Left ventricle myocardium inferior (tissue), 1 donor: ENCODE results near the gene GNPTAB. TPM values are rescaled to one million over a fixed set of nuclear protein-coding genes. Genes with fewer than 3 reads are reported as not detected.

Source experiments
- DNase-seq: peaks from one replicate; pipeline ENCODE4 v3.0.0-alpha.2; 2020
- H3K27ac ChIP-seq: fragments of 200-600 bp; replicated peaks from 2 replicates; pipeline ENCODE4 v1.8.0; 2021
- H3K27me3 ChIP-seq: fragments of 200-600 bp; 2 replicates; pipeline ENCODE4 v1.8.0; 2021; ENCODE audit warnings: low read depth
- H3K36me3 ChIP-seq: fragments of 200-600 bp; 2 replicates; pipeline ENCODE4 v1.8.0; 2021
- H3K4me1 ChIP-seq: fragments of 200-600 bp; 2 replicates; pipeline ENCODE4 v1.8.0; 2021
- H3K4me3 ChIP-seq: fragments of 200-600 bp; 2 replicates; pipeline ENCODE4 v1.8.0; 2021; ENCODE audit warnings: mild to moderate bottlenecking, moderate library complexity
- H3K9me3 ChIP-seq: fragments of 200-600 bp; replicated peaks from 2 replicates; pipeline ENCODE4 v1.8.0; 2021
- intact Hi-C: fragments of 100-400 bp; cut with micrococcal nuclease; formaldehyde crosslinking; loops from one replicate; pipeline ENCODE4 v1.11.0; 2022
- total RNA-seq: library from RNA; stranded (reverse); fragmentation: NEBNext Ultra II Directional; extraction: Animal tissue kit (Norgen Biotek cat#: 25700); gene quantifications from one replicate; pipeline ENCODE4 v1.2.1, GENCODE V29; 2021
- TF ChIP-seq, protein P1 (sequence below): fragments of 200-600 bp; IDR thresholded peaks from 2 replicates; pipeline ENCODE4 v1.8.0; 2021; ENCODE audit warnings: antibody characterized with exemption, mild to moderate bottlenecking, borderline replicate concordance
- donor health status: DM: no; HTN: yes; CAD: no; lungs with severe emphysema.

Gene GNPTAB
- total RNA-seq, 1 donor from 2014 or later: 55.2 TPM

DNA sequence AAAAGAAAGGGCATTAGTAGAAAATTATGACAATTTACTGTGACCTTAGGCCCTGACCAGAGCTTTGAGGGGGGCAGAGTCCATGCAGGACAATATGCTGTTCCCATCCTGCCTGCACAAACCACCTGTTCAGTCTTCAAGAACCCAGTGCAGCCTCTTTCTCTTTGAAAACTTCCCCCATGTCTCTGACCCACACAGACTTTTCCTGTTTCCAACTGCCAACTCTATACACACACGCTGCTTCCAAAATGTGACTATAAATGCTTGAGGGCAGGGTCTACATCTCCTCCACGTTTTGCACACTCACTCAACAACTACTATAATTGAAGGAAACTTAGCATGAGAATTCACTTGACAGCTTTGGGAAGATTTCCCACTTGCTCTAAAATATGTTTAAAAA is 54.9 kb downstream of the GNPTAB start:
- H3K27me3 ChIP-seq: no peaks in the 10 kb centered on the region
- TF ChIP-seq, protein P1, sequence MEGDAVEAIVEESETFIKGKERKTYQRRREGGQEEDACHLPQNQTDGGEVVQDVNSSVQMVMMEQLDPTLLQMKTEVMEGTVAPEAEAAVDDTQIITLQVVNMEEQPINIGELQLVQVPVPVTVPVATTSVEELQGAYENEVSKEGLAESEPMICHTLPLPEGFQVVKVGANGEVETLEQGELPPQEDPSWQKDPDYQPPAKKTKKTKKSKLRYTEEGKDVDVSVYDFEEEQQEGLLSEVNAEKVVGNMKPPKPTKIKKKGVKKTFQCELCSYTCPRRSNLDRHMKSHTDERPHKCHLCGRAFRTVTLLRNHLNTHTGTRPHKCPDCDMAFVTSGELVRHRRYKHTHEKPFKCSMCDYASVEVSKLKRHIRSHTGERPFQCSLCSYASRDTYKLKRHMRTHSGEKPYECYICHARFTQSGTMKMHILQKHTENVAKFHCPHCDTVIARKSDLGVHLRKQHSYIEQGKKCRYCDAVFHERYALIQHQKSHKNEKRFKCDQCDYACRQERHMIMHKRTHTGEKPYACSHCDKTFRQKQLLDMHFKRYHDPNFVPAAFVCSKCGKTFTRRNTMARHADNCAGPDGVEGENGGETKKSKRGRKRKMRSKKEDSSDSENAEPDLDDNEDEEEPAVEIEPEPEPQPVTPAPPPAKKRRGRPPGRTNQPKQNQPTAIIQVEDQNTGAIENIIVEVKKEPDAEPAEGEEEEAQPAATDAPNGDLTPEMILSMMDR: no peak
- intact Hi-C loops: no loop called here
- H3K9me3 ChIP-seq: no peaks in the 10 kb centered on the region
- peaks cover 15% of the 10 kb centered on the region for H3K4me1 ChIP-seq
- no peak overlapping the region for H3K27ac ChIP-seq
- no peak overlapping the region for H3K4me3 ChIP-seq
- DNase-seq: no peak
- peaks cover 10% of the 10 kb centered on the region for H3K36me3 ChIP-seq

DNA sequence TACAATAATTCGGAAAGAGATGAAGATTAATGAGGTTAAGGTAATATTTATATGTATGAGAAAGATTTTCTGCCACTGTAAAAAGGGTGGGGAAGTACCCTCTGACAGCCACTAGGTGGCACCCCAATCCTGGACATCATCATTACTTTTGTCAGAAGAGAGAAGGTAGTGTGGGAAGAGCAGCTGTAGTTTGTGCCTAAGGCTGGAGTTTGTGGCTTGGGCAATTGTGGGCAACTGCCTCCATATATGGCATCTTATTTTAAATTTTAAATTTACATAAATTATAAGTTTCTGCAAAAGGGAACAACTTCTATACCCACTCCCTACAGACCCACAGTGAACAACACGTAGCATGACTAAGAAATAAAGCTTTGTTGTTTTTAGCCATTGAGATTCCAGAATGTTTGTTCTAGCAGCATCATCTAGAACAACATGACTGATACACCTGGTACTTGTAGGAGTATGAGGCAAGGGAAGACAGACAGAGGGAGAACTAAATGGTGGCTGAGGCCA is 57.1 kb downstream of the GNPTAB start:
- intact Hi-C loops: loop anchor here (5.0 kb wide), 1 partner anchor 59 kb away; the partner anchor contains the start of gene GNPTAB
- Histone ChIP-seq H3K36me3 (peaks cover 18% of the 10 kb centered on the region), H3K9me3 (no peaks in the 10 kb centered on the region), H3K27ac (no peak overlapping the region), H3K4me3 (no peak overlapping the region), H3K27me3 (no peaks in the 10 kb centered on the region), H3K4me1 (peaks cover 15% of the 10 kb centered on the region)
- DNase-seq: peak; percentile 22
- TF ChIP-seq, protein P1: peak; percentile 96

DNA sequence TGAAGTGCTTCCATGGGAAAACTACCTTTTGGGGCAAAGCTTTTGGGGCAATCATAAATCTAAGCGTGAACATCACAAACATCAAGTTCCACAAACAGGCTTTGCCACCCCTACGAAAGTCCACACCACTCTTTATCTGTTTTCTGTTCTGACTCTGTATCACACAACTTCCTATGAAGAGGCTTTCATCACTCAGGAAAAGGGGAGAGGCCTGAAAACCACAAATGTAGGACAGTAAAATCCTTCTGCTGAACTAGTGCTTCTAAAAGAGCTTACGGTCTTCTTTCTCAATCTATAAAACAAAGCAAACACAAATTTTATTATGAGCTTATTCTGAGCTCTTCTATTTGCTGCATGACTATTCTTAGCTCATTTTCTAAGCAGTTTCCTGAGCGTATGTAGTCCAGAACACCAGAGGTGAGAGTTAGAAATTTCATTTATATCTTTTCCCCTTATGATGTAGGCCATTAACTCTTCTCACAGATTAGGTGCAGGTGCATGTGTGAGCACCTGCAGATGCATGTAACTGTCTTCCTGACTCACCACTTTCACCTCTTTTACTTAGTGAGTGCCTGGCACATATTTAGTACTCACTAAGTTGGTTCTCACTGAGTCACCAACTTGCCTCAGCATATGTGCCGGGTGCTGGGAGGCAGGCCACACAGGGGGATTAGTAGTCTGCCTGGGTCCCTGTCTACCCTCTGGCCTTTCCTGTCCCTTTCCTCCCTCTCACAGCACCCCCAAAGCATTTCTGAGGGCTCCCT is 58.6 kb downstream of the GNPTAB start:
- DNase-seq: no peak
- H3K27me3 ChIP-seq: no peaks in the 10 kb centered on the region
- peaks cover 26% of the 10 kb centered on the region for H3K36me3 ChIP-seq
- TF ChIP-seq, protein P1: no peak
- H3K4me1 ChIP-seq: peaks cover 2% of the 10 kb centered on the region
- intact Hi-C loops: loop anchor here (5.0 kb wide), 1 partner anchor 60 kb away; the partner anchor contains the start of gene GNPTAB
- H3K9me3 ChIP-seq: no peaks in the 10 kb centered on the region
- no peak overlapping the region for H3K27ac ChIP-seq
- no peak overlapping the region for H3K4me3 ChIP-seq

DNA sequence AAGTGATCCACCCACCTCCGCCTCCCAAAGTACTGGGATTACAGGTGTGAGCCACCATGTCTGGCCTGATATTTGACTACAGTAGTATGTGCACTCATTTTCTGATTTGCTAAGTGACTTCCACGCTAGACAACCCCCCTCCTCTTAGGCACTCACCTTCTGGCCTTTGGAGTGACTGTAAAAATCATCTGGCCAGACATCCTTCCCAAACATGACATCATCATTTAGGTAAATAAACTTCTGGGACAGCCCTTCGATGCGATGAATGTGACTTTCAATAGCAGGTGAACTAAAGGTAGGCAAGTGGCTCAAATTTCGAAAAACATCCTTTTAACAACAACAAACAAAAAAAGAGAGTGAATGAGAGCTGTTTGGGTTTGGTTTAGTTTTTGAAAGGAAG is 60.9 kb downstream of the GNPTAB start:
- Histone ChIP-seq H3K9me3 (no peaks in the 10 kb centered on the region), H3K4me3 (no peak overlapping the region), H3K4me1 (no peaks in the 10 kb centered on the region), H3K36me3 (peaks cover 40% of the 10 kb centered on the region), H3K27me3 (no peaks in the 10 kb centered on the region), H3K27ac (no peak overlapping the region)
- intact Hi-C loops: loop anchor here (5.0 kb wide), 1 partner anchor 62 kb away; the partner anchor contains the start of gene GNPTAB
- TF ChIP-seq, protein P1: no peak
- no peak for DNase-seq

DNA sequence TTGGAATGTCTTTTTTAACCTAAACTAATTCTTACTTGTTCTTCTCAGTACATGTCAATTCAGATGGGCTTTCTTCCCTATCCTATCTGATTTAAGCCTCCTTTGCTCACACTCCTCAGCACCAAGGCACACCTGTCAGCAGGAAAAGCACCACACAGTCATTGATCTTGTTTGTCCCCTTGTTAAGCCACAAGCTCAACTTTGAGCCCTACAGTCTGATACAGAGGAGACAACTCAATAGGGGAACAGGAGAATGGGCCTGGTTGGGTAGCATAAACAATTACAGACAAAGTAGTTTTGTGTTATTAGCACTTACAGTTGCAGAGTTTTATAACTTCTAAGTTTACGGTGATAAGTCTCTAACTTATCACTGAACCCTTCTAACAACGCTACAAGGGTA is 62.0 kb downstream of the GNPTAB start:
- Histone ChIP-seq H3K27ac (no peak overlapping the region), H3K36me3 (peaks cover 40% of the 10 kb centered on the region), H3K4me3 (no peak overlapping the region), H3K9me3 (no peaks in the 10 kb centered on the region), H3K27me3 (no peaks in the 10 kb centered on the region), H3K4me1 (no peaks in the 10 kb centered on the region)
- no peak for DNase-seq
- intact Hi-C loops: no loop called here
- TF ChIP-seq, protein P1: no peak
